Esophagus muscularis mucosa (tissue), 3 donors: ENCODE results near the gene CYBB.

Experiments used
- CTCF ChIP-seq, 3 experiments: fragments of 200-600 bp in 2 of 3; fragments of 450-650 bp in 1 of 3; sonication (generic) in 2 of 3; IDR thresholded peaks; one replicate each; pipeline ENCODE4 v1.5.1; 2017 to 2019; ENCODE audit warnings: antibody characterized with exemption in 3 of 3, mild to moderate bottlenecking in 2 of 3, moderate library complexity in 1 of 3
- EP300 ChIP-seq: sonication (generic); formaldehyde crosslinking; IDR thresholded peaks from one replicate; pipeline ENCODE4 v1.6.1; 2017; ENCODE audit warnings: antibody characterized with exemption

GRCh38 chrX:37796805-37797204, 16.9 kb downstream of the CYBB start:
- TF ChIP-seq CTCF (IDR thresholded peaks at IDR 0.05) (no peak), EP300 (no peak)
